GM21723 (cell line): ENCODE data around the gene CCDC180.
"Not testable (repeated sequence)": the region's sequence is repeated elsewhere in the genome, so short reads cannot be mapped to it uniquely, and the experiment has no call there.

Experiments
- ATAC-seq: cut with Tn5 transposase; IDR thresholded peaks from one replicate; pipeline ENCODE4 v1.9.1; 2021; ENCODE audit warnings: mild to moderate bottlenecking, moderate library complexity; ENCODE audit not compliant: unreplicated experiment

CCDC180 gene

GRCh38 chr9:97307500-97308163 is at the start of gene CCDC180:
TSS of gene CCDC180 (plus strand) at chr9:97307659. CDS start at chr9:97308064, 405 bp downstream.
- ATAC-seq: no peak

- not testable (repeated sequence) for ATAC-seq
Measured at GRCh38 chr9:97259834-97260514, 47.5 kb upstream of the CCDC180 start.

DNA sequence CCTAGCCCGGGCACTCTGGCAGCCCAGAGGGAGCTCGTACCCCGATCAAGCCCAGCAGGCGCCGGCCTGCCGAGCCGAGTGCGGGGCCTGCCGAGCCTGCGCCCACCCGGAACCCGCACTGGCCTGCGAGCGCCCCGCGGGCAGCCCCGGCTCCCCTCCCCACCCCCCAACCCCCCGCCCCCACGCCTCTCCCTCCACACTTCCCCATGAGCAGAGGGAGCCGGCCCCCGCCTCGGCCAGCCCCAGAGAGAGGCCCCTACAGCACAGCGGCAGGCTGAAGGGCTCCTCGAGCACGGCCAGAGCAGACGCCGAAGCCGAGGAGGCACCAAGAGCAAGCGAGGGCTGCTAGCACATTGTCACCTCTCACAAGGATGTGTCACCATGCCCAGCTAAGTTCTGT is 36.2 kb upstream of the CCDC180 start:
- no peak for ATAC-seq

DNA sequence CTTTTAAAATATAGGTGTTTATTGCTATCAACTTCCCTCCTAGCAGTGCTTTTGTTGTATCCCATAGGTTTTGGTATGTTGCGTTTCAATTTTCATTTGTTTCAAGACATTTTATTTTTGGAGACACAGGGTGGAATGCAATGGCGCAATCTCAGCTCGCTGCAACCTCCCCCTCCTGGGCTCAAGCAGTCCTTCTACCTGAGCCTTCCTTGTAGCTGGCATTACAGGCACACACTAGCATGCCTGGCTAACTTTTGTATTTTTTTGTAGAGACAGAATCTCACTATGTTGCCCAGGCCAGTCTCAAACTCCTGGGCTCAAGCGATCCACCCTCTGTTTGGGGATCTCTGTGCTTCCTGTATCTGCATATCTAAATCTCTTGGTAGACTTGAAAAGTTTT is 35.4 kb upstream of the CCDC180 start:
- ATAC-seq: no peak

DNA sequence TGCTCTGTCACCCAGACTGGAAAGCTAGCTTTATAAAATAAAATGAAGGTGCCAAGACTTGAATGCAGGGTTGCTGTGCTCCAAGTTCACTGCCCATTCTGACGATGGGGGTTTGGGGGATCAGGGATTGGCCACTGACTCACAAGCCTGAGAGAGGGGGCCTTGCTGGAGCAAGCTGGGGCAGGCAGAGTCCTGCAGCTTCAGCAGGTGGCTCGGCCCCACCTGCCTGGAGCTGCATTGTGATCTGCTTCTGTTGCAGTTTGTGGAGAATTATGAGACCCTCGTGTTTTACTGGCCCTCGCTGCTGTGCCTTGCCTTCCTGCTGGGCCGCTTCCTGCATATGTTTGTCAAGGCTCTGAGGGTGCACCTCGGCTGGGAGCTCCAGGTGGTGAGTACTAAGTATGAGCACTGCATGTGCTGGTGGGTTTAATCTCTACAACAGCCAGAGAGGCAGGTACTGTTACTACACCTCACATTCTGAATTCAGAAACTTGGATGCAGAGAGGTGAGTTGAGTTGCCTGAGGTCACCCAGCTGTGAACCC is 31.1 kb upstream of the CCDC180 start:
- ATAC-seq: no peak

DNA sequence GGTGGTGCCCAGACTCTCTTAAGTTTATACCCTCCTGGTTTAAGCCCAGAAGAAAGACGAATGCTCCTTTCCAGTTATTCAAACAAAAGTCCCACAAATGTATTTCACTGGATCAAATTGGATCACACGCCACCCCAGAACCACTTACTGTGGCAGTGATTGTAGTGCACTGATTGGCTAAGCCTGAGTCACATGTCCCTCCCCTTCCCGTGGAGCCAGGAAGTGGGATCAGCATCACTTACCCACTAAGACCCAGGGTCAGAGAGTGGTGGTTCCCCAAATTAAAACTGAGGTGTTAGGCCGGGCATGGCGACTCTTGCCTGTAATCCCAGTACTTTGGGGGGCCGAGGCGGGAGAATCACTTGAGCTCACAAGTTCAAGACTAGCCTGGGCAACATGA is 29.5 kb upstream of the CCDC180 start:
- ATAC-seq: no peak

- ATAC-seq: no peak
Measured at GRCh38 chr9:97280755-97281330, 26.6 kb upstream of the CCDC180 start.

- ATAC-seq: no peak
Measured at GRCh38 chr9:97283768-97284167, 23.7 kb upstream of the CCDC180 start.

DNA sequence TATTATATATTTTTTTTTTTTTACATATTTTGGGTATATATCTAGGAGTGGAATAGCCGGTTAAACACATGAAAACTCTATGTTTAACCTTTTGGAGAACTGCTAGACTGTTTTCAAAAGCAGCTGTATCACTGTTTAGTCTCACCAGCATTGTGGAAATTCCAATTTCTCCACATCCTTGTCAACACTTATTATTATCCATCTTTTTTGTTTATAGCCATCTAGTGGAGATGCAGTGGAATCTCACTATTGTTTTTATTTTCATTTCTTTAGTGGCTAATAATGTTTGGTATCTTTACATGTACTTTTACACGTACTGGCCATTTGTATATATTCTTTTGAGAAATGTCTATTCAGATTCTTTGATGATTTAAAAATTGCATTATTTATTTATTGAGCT is 22.7 kb upstream of the CCDC180 start:
- no peak for ATAC-seq

GRCh38 chr9:97292200-97292599 is 15.3 kb upstream of the CCDC180 start:
- no peak for ATAC-seq

- no peak for ATAC-seq
Measured at GRCh38 chr9:97293207-97293721, 14.2 kb upstream of the CCDC180 start.

GRCh38 chr9:97293818-97294217 is 13.6 kb upstream of the CCDC180 start:
- no peak for ATAC-seq

DNA sequence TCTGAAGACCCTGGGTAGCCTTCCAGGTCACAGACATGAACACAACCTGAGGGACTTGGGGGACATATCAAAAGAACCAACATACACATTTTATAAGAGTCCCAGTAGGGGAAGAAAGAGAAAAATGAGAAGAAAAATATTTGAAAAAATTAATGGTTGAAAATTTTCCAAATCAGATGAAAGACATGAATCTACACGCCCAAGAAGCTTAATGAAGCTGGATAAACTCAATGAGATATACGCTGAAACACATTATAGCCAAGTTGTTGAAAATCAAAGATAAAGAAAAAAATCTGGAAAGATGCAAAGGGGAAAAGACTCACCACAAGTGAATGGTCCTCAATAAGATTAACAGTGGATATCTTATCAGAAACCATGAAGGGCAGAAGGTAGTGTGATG is 9.6 kb upstream of the CCDC180 start:
- ATAC-seq: no peak

- ATAC-seq: no peak
Measured at GRCh38 chr9:97299809-97300414, 7.5 kb upstream of the CCDC180 start.

GRCh38 chr9:97300586-97300985 is 6.9 kb upstream of the CCDC180 start:
- no peak for ATAC-seq

GRCh38 chr9:97301974-97302373 is 5.5 kb upstream of the CCDC180 start:
- ATAC-seq: no peak

DNA sequence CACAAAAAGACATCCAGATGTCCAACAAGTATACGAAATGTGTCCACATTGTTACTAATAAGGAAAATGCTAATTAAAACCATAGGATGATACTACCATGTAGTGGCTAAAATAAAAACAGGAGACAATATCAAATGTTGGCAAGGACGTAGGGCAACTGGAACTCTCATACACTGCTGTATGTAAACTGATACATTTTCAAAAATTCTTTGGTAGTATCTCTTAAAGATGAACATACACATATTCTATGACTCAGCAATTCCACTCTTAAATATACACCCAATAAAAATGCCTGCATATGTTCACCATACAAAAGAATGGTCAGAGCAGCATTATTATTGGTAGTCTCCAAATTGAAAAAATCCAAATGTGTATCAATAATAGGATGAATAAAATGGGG is 2.9 kb upstream of the CCDC180 start:
- ATAC-seq: no peak

- no peak for ATAC-seq
Measured at GRCh38 chr9:97305501-97306298, 1.8 kb upstream of the CCDC180 start.

DNA sequence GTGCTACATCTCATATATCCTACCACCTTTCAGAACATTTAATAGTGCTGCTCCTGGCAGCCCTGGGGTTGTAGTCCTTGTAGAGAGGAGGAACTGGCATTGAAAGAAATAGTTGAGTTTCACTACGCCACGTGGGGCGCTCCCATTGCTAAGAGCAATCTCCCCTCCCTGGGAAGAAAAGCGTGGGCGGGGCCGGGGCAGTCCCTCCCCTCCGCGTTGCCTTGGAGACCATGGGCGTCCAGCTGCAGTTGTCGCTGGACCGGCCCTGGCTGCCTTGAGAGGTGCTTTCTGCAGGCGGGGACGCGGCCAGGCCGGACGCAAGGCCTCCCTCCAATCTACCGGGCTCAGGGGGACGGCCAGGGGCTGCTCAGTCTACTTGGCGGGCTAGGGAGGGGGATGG is 368 bp upstream of the CCDC180 start:
- no peak for ATAC-seq

- no peak for ATAC-seq
Measured at GRCh38 chr9:97309260-97309659, 1.8 kb downstream of the CCDC180 start.

GRCh38 chr9:97310023-97310422 is 2.6 kb downstream of the CCDC180 start:
- no peak for ATAC-seq
